ENCODE data around the gene MRTO4.
"Not testable (repeated sequence)": the region's sequence is repeated elsewhere in the genome, so short reads cannot be mapped to it uniquely, and the experiment has no call there.

Gene MRTO4

GRCh38 chr1:19220080-19220846 lies 31.3 kb upstream of the MRTO4 start:
- H3K9me3 ChIP-seq (replicated peaks in 1 of 11) = no peaks in the 10 kb centered on the region
- H4K20me1 ChIP-seq = peaks cover 11 to 86% (median 53%) of the 10 kb centered on the region in 11 experiments; a peak in 17 of 22 replicates
- peak overlapping the region in 1 of 10 experiments; percentile 3; a peak in 1 of 20 replicates for H3K4me3 ChIP-seq
- peak overlapping the region in 8 of 11 experiments; percentile 33 to 77 (median 60); a peak in 15 of 22 replicates for H3K4me2 ChIP-seq
- no peaks in the 10 kb centered on the region for H3K27me3 ChIP-seq
- H3K4me1 ChIP-seq = peaks cover 0 to 36% (median 24%) of the 10 kb centered on the region in 10 experiments; a peak in 16 of 20 replicates
- H3K9ac ChIP-seq = peak overlapping the region in 6 of 11 experiments; percentile 28 to 68 (median 57); a peak in 9 of 22 replicates
- peaks cover 96 to 100% (median 100%) of the 10 kb centered on the region in 11 experiments for H3K36me3 ChIP-seq
- TF ChIP-seq Cebpa-rat (IDR thresholded peaks at IDR 0.05) = no peak
- H3K27ac ChIP-seq = peak overlapping the region in 8 of 11 experiments; percentile 12 to 85 (median 74); a peak in 16 of 22 replicates

DNA sequence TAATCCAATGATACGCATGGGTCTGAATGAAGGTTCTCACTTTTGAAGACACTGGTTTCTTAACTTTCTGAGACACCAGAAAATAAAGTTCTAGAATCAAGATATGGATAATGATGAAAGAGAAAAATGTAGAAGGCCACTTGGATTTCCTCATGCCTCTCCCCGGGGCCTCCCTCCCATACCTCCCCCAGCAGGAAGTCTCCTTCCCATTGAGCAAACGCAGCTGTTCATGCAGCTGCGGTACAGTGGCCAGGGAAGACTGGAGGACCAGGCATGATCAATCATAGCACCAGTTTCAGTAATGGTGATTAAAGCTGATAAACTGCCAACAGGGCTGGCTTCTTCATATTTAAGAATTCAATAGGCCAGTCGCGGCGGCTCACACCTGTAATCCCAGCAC lies 30.6 kb upstream of the MRTO4 start:
- Histone ChIP-seq H3K4me2 (peak overlapping the region in 9 of 11 experiments; percentile 23 to 77 (median 57); a peak in 15 of 22 replicates), H3K27ac (peak overlapping the region in 8 of 11 experiments; percentile 12 to 85 (median 74); a peak in 16 of 22 replicates), H3K4me3 (peak overlapping the region in 1 of 10 experiments; percentile 3; a peak in 1 of 20 replicates), H3K4me1 (peaks cover 0 to 33% (median 22%) of the 10 kb centered on the region in 10 experiments; a peak in 16 of 20 replicates), H3K9me3 (replicated peaks in 1 of 11) (no peaks in the 10 kb centered on the region), H3K9ac (peak overlapping the region in 7 of 11 experiments; percentile 38 to 68 (median 52); a peak in 10 of 22 replicates), H4K20me1 (peaks cover 5 to 84% (median 46%) of the 10 kb centered on the region in 11 experiments; a peak in 16 of 22 replicates), H3K27me3 (no peaks in the 10 kb centered on the region), H3K36me3 (peaks cover 97 to 100% (median 100%) of the 10 kb centered on the region in 11 experiments)
- TF ChIP-seq Cebpa-rat (IDR thresholded peaks at IDR 0.05) = peak in 5 of 11 experiments; percentile 43 to 84 (median 70); a peak in 8 of 22 replicates

DNA sequence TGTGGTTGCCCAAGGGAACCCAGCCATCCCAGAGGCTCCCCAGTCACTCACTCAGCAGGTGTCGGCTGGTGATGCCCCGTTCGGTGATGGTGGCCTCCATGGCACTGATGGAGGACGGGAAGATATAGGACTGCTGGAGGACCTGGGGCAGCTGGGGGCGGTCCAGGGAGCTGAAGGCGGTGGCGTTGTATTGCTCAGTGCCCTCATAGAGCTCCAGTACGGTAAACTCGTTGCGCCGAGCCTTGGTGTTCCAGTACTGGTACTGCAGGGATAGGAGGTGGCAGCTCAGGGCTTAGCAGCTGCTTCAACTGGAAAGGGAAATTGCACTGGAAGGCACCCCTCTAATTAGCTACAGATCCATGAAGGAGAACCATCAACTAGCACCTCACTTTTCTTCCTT lies 29.0 kb upstream of the MRTO4 start:
- H3K4me1 ChIP-seq = peaks cover 0 to 48% (median 31%) of the 10 kb centered on the region in 10 experiments; a peak in 16 of 20 replicates
- H3K27me3 ChIP-seq = no peaks in the 10 kb centered on the region
- peaks cover 100% of the 10 kb centered on the region in 11 experiments for H3K36me3 ChIP-seq
- H3K4me3 ChIP-seq = no peak overlapping the region
- H3K27ac ChIP-seq = peak overlapping the region in 4 of 11 experiments; percentile 77 to 85 (median 81); a peak in 8 of 22 replicates
- H4K20me1 ChIP-seq = peaks cover 4 to 90% (median 47%) of the 10 kb centered on the region in 11 experiments; a peak in 15 of 22 replicates
- H3K9me3 ChIP-seq (replicated peaks in 1 of 11) = no peaks in the 10 kb centered on the region
- TF ChIP-seq Cebpa-rat (IDR thresholded peaks at IDR 0.05) = no peak
- no peak overlapping the region for H3K4me2 ChIP-seq
- H3K9ac ChIP-seq = no peak overlapping the region

- no peak overlapping the region for H3K4me2 ChIP-seq
These were observed 28.4 kb upstream of the MRTO4 start for GRCh38 chr1:19222979-19223824.

DNA sequence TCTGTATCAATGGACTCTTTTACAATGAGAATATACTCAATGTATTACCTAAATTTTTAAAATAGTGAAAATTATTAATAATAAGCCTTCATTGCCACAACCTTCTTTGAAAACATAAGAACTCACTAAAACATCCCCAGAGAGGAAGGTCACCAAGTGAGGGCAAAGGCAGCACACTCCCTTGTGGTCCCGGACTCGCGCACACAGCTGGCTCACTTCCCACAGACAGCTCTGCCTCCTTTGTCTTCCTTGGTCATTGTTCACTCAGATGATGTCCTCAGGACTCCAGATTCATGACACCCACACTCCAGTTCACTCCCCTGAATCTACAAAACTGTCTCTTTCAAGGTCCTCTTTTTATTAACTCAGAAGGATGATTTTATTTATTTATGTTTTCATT lies 22.4 kb upstream of the MRTO4 start:
- Histone ChIP-seq H3K9me3 (replicated peaks in 1 of 11) (no peaks in the 10 kb centered on the region), H3K4me1 (peaks cover 0 to 20% (median 10%) of the 10 kb centered on the region in 10 experiments; a peak in 14 of 20 replicates), H4K20me1 (peaks cover 4 to 99% (median 58%) of the 10 kb centered on the region in 11 experiments; a peak in 18 of 22 replicates), H3K36me3 (peaks cover 100% of the 10 kb centered on the region in 11 experiments), H3K4me2 (no peak overlapping the region), H3K27me3 (no peaks in the 10 kb centered on the region), H3K9ac (peak overlapping the region in 3 of 11 experiments; percentile 2 to 41 (median 2); a peak in 2 of 22 replicates), H3K4me3 (no peak overlapping the region), H3K27ac (peak overlapping the region in 3 of 11 experiments; percentile 4 to 35 (median 19); a peak in 2 of 22 replicates)
- TF ChIP-seq Cebpa-rat (IDR thresholded peaks at IDR 0.05) = no peak

More at GRCh38 chr1:19222979-19223824, 28.4 kb upstream of the MRTO4 start:
- no peak for TF ChIP-seq Cebpa-rat (IDR thresholded peaks at IDR 0.05)
- no peak overlapping the region for H3K9ac ChIP-seq
- peaks cover 4 to 96% (median 48%) of the 10 kb centered on the region in 11 experiments; a peak in 15 of 22 replicates for H4K20me1 ChIP-seq
- no peak overlapping the region for H3K4me3 ChIP-seq
- no peaks in the 10 kb centered on the region for H3K9me3 ChIP-seq (replicated peaks in 1 of 11)
- peaks cover 100% of the 10 kb centered on the region in 11 experiments for H3K36me3 ChIP-seq
- peaks cover 0 to 48% (median 31%) of the 10 kb centered on the region in 10 experiments; a peak in 16 of 20 replicates for H3K4me1 ChIP-seq
- H3K27me3 ChIP-seq = no peaks in the 10 kb centered on the region
- peak overlapping the region in 3 of 11 experiments; percentile 77 to 85 (median 78); a peak in 4 of 22 replicates for H3K27ac ChIP-seq

GRCh38 chr1:19229828-19230325 lies 21.7 kb upstream of the MRTO4 start:
- H3K27me3 ChIP-seq = no peaks in the 10 kb centered on the region
- H3K4me1 ChIP-seq = peaks cover 0 to 20% (median 10%) of the 10 kb centered on the region in 10 experiments; a peak in 14 of 20 replicates
- peak overlapping the region in 2 of 11 experiments; percentile 4 to 35; a peak in 2 of 22 replicates for H3K27ac ChIP-seq
- no peak overlapping the region for H3K4me2 ChIP-seq
- H3K9ac ChIP-seq = 0 out of 22 replicates have a peak overlapping the region, but pooled peaks of 1 of the 11 experiments have one; percentile 13
- peaks cover 100% of the 10 kb centered on the region in 11 experiments for H3K36me3 ChIP-seq
- no peak overlapping the region for H3K4me3 ChIP-seq
- peaks cover 0 to 100% (median 63%) of the 10 kb centered on the region in 11 experiments; a peak in 17 of 22 replicates for H4K20me1 ChIP-seq
- TF ChIP-seq Cebpa-rat (IDR thresholded peaks at IDR 0.05) = no peak
- no peaks in the 10 kb centered on the region for H3K9me3 ChIP-seq (replicated peaks in 1 of 11)

DNA sequence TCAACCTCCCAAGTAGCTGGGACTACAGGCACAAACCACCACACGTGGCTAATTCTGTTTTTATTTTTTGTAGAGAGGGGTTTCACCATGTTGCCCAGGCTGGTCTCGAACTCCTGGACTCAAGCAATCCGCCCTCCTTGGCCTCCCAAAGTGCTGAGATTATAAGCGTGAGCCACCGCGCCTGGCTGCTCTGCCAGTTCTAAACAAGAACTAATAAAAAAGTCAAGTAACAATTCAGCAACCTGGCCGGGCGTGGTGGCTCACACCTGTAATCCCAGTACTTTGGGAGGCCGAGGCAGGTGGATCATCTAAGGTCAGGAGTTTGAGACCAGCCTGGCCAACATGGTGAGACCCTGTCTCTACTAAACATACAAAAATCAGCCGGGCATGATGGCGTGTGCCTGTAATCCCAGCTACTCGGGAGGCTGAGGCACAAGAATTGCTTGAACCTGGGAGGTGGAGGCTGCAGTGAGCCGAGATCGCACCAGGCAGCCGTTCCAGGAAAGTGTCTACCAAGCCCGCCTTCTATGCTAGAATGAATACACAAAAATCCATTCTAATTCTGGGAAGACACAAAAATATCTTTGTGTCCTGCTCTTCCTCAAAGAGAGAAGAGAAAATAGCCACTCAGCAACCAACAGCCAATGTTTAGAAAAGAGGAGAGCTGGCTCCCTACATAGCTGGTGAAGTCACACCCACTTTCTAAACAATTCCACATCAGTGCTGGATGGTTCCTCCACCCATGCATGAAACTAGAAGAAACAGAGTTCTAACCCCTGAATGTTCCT lies 19.7 kb upstream of the MRTO4 start:
- H3K9me3 ChIP-seq (replicated peaks in 1 of 11); H3K4me2 ChIP-seq; H3K9ac ChIP-seq; H3K27ac ChIP-seq; H3K27me3 ChIP-seq; H3K4me3 ChIP-seq: not testable (repeated sequence)
- Histone ChIP-seq H4K20me1 (peaks cover 0 to 89% (median 57%) of the 10 kb centered on the region in 11 experiments; a peak in 16 of 22 replicates), H3K4me1 (peaks cover 0 to 13% (median 4%) of the 10 kb centered on the region in 10 experiments; a peak in 13 of 20 replicates), H3K36me3 (peaks cover 93 to 100% (median 98%) of the 10 kb centered on the region in 11 experiments)

Data from BLaER1 treated with 17β-estradiol and CSF1 and Interleukin-3, amounts not matched to agents 10 nM and 100 nM (cell line).